Testis (tissue), 2 donors: ENCODE data around the gene CNTN6.

Experiments used
- CTCF ChIP-seq, 3 experiments: fragments of 450-650 bp in 2 of 3; fragments of 200-600 bp in 1 of 3; sonication (generic) in 1 of 3; IDR thresholded peaks; one replicate each; pipeline ENCODE4 v1.5.1; 2016 to 2019; ENCODE audit warnings: antibody characterized with exemption in 3 of 3, mild to moderate bottlenecking in 2 of 3, moderate library complexity in 1 of 3
- POLR2A ChIP-seq: fragments of 450-650 bp; IDR thresholded peaks from one replicate; pipeline ENCODE4 v1.6.1; 2017; ENCODE audit warnings: antibody characterized with exemption, mild to moderate bottlenecking, moderate library complexity

GRCh38 chr3:1326546-1326945 is 233.7 kb downstream of the CNTN6 start:
- TF ChIP-seq CTCF (IDR thresholded peaks at IDR 0.05), result no peak
- TF ChIP-seq POLR2A, result no peak
